Neural progenitor cell (in vitro differentiated cells): ENCODE measurements around the gene LTBP2.

Experiments
- EZH2 ChIP-seq: fragments of 200-600 bp; sonication (generic); IDR thresholded peaks from 2 replicates; pipeline ENCODE4 v1.6.1; 2017; ENCODE audit warnings: antibody characterized with exemption, mild to moderate bottlenecking, moderate library complexity
- EZH2phosphoT487 ChIP-seq: fragments of 200-600 bp; sonication (generic); IDR thresholded peaks from 2 replicates; pipeline ENCODE4 v1.6.1; 2017; ENCODE audit warnings: antibody characterized with exemption

DNA sequence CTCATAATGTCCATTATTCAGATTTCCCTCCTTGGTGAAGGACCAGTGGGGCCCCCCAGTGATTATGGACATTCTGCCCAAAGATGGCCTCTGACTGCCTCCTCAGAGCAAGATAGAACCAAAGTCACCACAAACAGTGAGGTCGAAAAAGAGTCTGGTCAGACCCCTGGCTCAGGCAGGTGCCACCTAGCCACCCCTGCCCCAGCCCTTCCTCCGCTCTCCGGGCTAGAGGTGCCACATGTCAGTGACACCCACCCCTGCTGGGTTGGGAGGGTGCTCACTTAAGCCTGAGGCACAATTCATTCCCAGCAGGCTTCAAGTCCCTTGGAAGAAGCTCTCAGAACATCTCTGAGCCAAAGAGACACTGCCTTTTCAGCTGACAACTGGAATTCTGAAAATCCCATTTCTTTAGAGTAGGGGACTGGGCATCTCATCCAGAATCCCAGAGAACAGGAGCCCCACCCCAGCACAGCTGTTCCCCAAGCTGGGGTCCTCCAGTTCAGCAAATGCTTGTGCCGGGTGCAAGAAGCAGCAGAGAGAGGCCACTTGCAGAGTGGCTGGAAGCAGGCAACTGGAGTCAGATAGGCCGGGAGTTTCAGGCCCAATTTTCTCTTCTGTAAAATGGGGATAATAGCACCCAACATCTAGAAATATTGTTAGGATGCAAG lies 68.1 kb downstream of the LTBP2 start:
- no peak for TF ChIP-seq EZH2
- TF ChIP-seq EZH2phosphoT487, result no peak
